GM12878 (cell line): ENCODE measurements around the gene LARGE1. TPM values are rescaled to one million over a fixed set of nuclear protein-coding genes. Genes with fewer than 3 reads are reported as not detected.

ENCODE experiments used
- ATAC-seq: fragments of 200-7000 bp; cut with Tn5 transposase; 3 replicates; pipeline ENCODE4 v1.9.1; 2020; ENCODE audit warnings: mild to moderate bottlenecking, moderate library complexity
- BruUV-seq: library from RNA; stranded (reverse); fragments of 400-500 nt; replicated peaks from 2 replicates; lab custom pipeline; 2021; lab: Mats Ljungman, UMichigan
- CTCF ChIA-PET: fragments of 300-600 bp; sonication (Branson Sonifier 250); formaldehyde crosslinking; extraction: SDS; loops from one replicate; lab custom pipeline; 2021; ENCODE audit warnings: inconsistent platforms; lab: Yijun Ruan, JAX
- POLR2A ChIA-PET: fragments of 350-600 bp; formaldehyde crosslinking; extraction: SDS; loops from one replicate; lab custom pipeline; 2021; ENCODE audit warnings: inconsistent platforms; lab: Charles Lee
- RAD21 ChIA-PET: fragments of 300-600 bp; sonication (Branson Sonifier 250); formaldehyde crosslinking; loops from one replicate; lab custom pipeline; 2023; ENCODE audit warnings: antibody characterized with exemption; ENCODE audit not compliant: unreplicated experiment; lab: Charles Lee
- SMC1A ChIA-PET: fragments of 300-600 bp; sonication (Branson Sonifier 250); formaldehyde crosslinking; loops from one replicate; lab custom pipeline; 2023; ENCODE audit not compliant: unreplicated experiment, uncharacterized antibody; lab: Charles Lee
- DNase-seq: peaks from one replicate; pipeline ENCODE4 v3.0.0-alpha.2; 2011; ENCODE audit warnings: low read depth, low spot score
- FAIRE-seq: peaks from 3 replicates; lab custom pipeline; 2011; peaks lifted over from hg19 to GRCh38; lab: Jason Lieb, UNC
- H2AFZ ChIP-seq: 2 replicates; pipeline ENCODE4 v1.6.0; 2011; ENCODE audit warnings: low read depth, low read length, control low read depth; ENCODE audit not compliant: control insufficient read depth
- H3K27ac ChIP-seq: 2 replicates; pipeline ENCODE4 v1.5.1; 2011; ENCODE audit warnings: control low read depth; ENCODE audit not compliant: control insufficient read depth, insufficient read depth
- H3K27me3 ChIP-seq, 2 experiments: replicated peaks in 1 of 2; 2 replicates each; pipeline versions ENCODE4 v1.6.0 to v1.6.1; 2011; ENCODE audit warnings: low read length in 1 of 2; ENCODE audit not compliant: control insufficient read depth in 2 of 2, insufficient read depth in 2 of 2
- H3K36me3 ChIP-seq, 2 experiments: 2 replicates each; pipeline ENCODE4 v1.5.1; 2011; ENCODE audit warnings: low read length in 1 of 2; ENCODE audit not compliant: control insufficient read depth in 2 of 2, insufficient read depth in 2 of 2
- H3K4me1 ChIP-seq: 2 replicates; pipeline ENCODE4 v1.6.1; 2011; ENCODE audit warnings: mild to moderate bottlenecking, low read length, moderate library complexity, mixed read lengths; ENCODE audit not compliant: control insufficient read depth, insufficient read depth
- H3K4me2 ChIP-seq: 2 replicates; pipeline ENCODE4 v1.6.0; 2011; ENCODE audit warnings: control low read depth; ENCODE audit not compliant: control insufficient read depth, insufficient read depth
- H3K4me3 ChIP-seq: fragments of 200-600 bp; sonication (generic); 2 replicates; pipeline ENCODE4 v1.5.1; 2016
- H3K79me2 ChIP-seq: 2 replicates; pipeline ENCODE4 v1.6.0; 2011; ENCODE audit warnings: low read length; ENCODE audit not compliant: control insufficient read depth, insufficient read depth
- H3K9ac ChIP-seq: 2 replicates; pipeline ENCODE4 v1.8.0; 2011; ENCODE audit warnings: low read length, control low read depth, mixed read lengths; ENCODE audit not compliant: control insufficient read depth, insufficient read depth
- H3K9me3 ChIP-seq: replicated peaks from 3 replicates; pipeline ENCODE4 v1.5.1; 2011; ENCODE audit warnings: mild to moderate bottlenecking, low read length; ENCODE audit not compliant: control insufficient read depth, insufficient read depth
- H4K20me1 ChIP-seq: 2 replicates; pipeline ENCODE4 v1.6.0; 2011; ENCODE audit not compliant: control insufficient read depth, insufficient read depth
- CHD4 ChIP-seq: fragments of 200-600 bp; sonication (generic); IDR thresholded peaks from 2 replicates; pipeline ENCODE4 v1.6.1; 2016; ENCODE audit warnings: mild to moderate bottlenecking
- ESRRA ChIP-seq: IDR thresholded peaks from 2 replicates; pipeline ENCODE4 v1.6.1; 2012; ENCODE audit warnings: mild to moderate bottlenecking, low read length, improper control_type of control experiment
- JUND ChIP-seq: IDR thresholded peaks from 2 replicates; pipeline ENCODE4 v1.6.1; 2012; ENCODE audit warnings: low read depth, mild to moderate bottlenecking, low read length, improper control_type of control experiment, moderate library complexity
- KAT2A ChIP-seq: conservative IDR thresholded peaks from 2 replicates; pipeline ENCODE4 v1.6.1; 2011; ENCODE audit warnings: low read depth, low read length; ENCODE audit not compliant: control insufficient read depth
- MYC ChIP-seq: IDR thresholded peaks from 2 replicates; pipeline ENCODE4 v1.6.1; 2011; ENCODE audit warnings: mild to moderate bottlenecking, low read length, moderate library complexity, inconsistent platforms; ENCODE audit not compliant: insufficient read depth, insufficient replicate concordance, insufficient read length, severe bottlenecking
- NR2F1 ChIP-seq: fragments of 450-650 bp; conservative IDR thresholded peaks from 2 replicates; pipeline ENCODE4 v1.6.1; 2017; ENCODE audit warnings: mild to moderate bottlenecking
- PAX5 ChIP-seq: IDR thresholded peaks from 2 replicates; pipeline ENCODE4 v1.6.1; 2011; ENCODE audit warnings: low read depth, low read length, borderline replicate concordance
- POLR2AphosphoS5 ChIP-seq: IDR thresholded peaks from 2 replicates; pipeline ENCODE4 v1.6.1; 2011; ENCODE audit warnings: mild to moderate bottlenecking, low read length, inconsistent platforms
- RUNX3 ChIP-seq: IDR thresholded peaks from 2 replicates; pipeline ENCODE4 v1.6.1; 2012; ENCODE audit warnings: low read length, inconsistent platforms
- SMC3 ChIP-seq: IDR thresholded peaks from 2 replicates; pipeline ENCODE4 v1.6.1; 2011; ENCODE audit warnings: low read length, improper control_type of control experiment, borderline replicate concordance
- TAF1 ChIP-seq: IDR thresholded peaks from 2 replicates; pipeline ENCODE4 v1.6.1; 2011; ENCODE audit warnings: mild to moderate bottlenecking, low read depth, low read length, borderline replicate concordance
- whole genome bisulfite sequencing: methylation state at CpG from one replicate; pipeline ENCODE4 v1.1.6; 2016; ENCODE audit warnings: low lambda C conversion rate; ENCODE audit not compliant: insufficient replicate concordance, insufficient coverage; ENCODE audit errors: missing lambda C conversion rate; 5-methylcytosine and 5-hydroxymethylcytosine counted together
- in situ Hi-C: fragments of 300-500 bp; cut with MboI; formaldehyde crosslinking; loops from 9 replicates; pipeline ENCODE4 v1.14.3; 2018; ENCODE audit warnings: mixed read lengths
- intact Hi-C: fragments of 100-400 bp; cut with micrococcal nuclease; formaldehyde crosslinking; loops from one replicate; pipeline ENCODE4 v1.14.2; 2022; ENCODE audit not compliant: unreplicated experiment
- polyA plus RNA-seq, 11 experiments: library from polyadenylated mRNA; depleted of rRNA in 4 of 11; unstranded in 6 of 11; stranded (reverse) in 5 of 11; fragments of >200 nt; fragmentation: Nextera tagmentation in 4 of 11; fragmentation: Illumina TruSeq in 1 of 11; extraction: Ambion mirVana in 4 of 11; extraction: Trizol in 1 of 11; gene quantifications; 1 replicate in 1 of 11; 2 replicates in 10 of 11; pipeline versions ENCODE4 v1.2.1 to v1.2.3, GENCODE V29; 2011 to 2016; ENCODE audit warnings: inconsistent platforms in 2 of 11, missing spikeins in 2 of 11, low read depth in 1 of 11
- total RNA-seq, 4 experiments: library from RNA; depleted of rRNA in 3 of 4; stranded (reverse); fragments of >200 nt in 3 of 4; fragmentation: Illumina TruSeq in 1 of 4; extraction: Trizol in 1 of 4; gene quantifications; 2 replicates each; pipeline versions ENCODE4 v1.2.1 to v1.2.3, GENCODE V29; 2013 to 2021
- TF ChIP-seq, protein P1 (sequence below): fragments of 450-650 bp; formaldehyde crosslinking; IDR thresholded peaks from 2 replicates; pipeline ENCODE4 v1.4.0; 2022; ENCODE audit warnings: mild to moderate bottlenecking, moderate library complexity
- TF ChIP-seq, protein P2 (sequence below): fragments of 450-650 bp; IDR thresholded peaks from 2 replicates; pipeline ENCODE4 v1.6.1; 2017; ENCODE audit warnings: mild to moderate bottlenecking, moderate library complexity

LARGE1 gene
- total and polyA plus RNA-seq, 10 of the 15 experiments (the other 5 are each of a cell fraction or from before 2014, with no cell fraction given) = 3.2 to 41.4 (median 17.3) TPM

DNA sequence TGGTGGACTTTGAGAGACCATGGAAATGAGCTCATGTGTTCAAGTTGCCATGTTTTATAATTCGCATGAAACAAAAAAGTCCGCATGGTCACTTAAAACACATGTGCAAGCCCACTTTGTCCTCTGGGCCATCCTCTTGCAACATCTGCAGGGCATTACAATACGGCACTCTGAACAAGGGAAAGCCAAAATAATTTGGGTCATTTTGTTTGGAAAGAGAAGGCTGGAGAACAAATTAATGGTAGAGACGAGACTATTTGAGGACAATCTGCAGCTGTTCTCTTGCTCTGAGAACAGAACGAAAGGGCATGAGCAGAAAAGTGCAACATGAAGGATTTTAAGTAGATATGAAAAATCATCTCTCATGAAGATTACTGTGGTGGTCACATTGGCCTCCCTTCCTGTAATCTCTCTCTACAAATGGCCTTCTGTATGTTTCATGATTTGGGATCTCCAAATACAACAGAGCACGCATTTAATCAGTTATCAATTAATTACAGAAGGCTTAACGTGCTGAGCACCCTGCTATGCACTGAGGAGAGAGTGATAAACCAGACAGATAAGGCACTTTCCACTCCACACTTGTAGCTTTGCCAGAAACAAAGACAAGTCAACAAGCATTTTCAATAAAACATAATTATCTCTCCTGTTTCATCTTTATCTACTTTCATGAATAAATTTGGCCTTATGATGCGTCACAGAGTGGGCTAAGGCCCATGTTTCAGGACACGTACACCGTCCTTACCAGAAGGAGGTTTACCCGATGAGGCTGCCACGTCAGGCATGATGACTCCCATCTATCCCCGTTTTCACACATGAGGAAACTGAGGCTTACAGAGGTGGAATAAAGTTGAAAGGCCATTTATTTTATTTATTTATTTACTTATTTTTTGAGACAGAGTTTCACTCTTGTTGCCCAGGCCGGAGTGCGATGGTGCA is 384.1 kb downstream of the LARGE1 start (continued):
- TF ChIP-seq, protein P1, sequence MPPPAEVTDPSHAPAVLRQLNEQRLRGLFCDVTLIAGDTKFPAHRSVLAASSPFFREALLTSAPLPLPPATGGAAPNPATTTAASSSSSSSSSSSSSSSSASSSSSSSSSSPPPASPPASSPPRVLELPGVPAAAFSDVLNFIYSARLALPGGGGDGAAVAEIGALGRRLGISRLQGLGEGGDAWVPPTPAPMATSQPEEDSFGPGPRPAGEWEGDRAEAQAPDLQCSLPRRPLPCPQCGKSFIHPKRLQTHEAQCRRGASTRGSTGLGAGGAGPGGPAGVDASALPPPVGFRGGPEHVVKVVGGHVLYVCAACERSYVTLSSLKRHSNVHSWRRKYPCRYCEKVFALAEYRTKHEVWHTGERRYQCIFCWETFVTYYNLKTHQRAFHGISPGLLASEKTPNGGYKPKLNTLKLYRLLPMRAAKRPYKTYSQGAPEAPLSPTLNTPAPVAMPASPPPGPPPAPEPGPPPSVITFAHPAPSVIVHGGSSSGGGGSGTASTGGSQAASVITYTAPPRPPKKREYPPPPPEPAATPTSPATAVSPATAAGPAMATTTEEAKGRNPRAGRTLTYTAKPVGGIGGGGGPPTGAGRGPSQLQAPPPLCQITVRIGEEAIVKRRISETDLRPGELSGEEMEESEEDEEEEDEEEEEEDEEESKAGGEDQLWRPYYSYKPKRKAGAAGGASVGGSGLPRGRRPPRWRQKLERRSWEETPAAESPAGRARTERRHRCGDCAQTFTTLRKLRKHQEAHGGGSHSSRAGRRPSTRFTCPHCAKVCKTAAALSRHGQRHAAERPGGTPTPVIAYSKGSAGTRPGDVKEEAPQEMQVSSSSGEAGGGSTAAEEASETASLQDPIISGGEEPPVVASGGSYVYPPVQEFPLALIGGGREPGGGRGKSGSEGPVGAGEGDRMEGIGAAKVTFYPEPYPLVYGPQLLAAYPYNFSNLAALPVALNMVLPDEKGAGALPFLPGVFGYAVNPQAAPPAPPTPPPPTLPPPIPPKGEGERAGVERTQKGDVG (CRISPR knock-in tag) = no peak
- TF ChIP-seq SMC3 (no peak), TAF1 (no peak), NR2F1 (no peak), ESRRA (no peak)

DNA sequence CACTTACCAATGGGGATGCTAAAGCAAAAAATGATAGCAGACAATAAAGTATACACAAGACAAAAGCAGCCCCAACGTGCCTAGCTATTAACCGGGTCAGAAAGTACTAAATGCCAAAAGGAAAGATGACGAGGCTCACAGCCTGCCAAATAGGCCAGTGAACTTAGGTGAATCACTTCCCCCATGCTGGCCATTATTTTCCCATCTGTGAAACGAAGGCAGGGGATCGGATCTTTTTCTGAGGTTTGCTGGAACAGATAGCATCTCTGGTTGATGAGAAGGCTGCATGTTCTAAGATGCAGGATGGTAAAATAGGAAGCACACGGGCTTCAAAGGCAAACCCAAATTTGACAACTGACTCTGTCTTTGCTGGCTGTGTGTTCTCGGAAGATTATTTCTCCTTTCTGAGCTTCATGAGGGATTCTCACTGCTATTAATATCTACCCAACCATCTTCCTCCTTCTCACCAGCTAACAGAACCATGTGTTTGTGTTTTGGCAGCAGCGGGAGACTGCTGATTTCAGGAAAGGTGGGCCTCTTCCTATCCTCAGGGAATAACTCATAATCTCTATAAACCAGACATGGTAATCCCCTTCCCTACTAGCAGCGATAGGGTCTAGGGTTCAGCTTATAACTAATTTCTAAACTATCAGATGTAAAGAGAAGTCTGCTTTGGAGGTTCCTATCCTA is 390.7 kb downstream of the LARGE1 start:
- H3K27me3 ChIP-seq = no peaks in the 10 kb centered on the region
- no TSS peak for BruUV-seq
- FAIRE-seq = no peak
- TF ChIP-seq, protein P2, sequence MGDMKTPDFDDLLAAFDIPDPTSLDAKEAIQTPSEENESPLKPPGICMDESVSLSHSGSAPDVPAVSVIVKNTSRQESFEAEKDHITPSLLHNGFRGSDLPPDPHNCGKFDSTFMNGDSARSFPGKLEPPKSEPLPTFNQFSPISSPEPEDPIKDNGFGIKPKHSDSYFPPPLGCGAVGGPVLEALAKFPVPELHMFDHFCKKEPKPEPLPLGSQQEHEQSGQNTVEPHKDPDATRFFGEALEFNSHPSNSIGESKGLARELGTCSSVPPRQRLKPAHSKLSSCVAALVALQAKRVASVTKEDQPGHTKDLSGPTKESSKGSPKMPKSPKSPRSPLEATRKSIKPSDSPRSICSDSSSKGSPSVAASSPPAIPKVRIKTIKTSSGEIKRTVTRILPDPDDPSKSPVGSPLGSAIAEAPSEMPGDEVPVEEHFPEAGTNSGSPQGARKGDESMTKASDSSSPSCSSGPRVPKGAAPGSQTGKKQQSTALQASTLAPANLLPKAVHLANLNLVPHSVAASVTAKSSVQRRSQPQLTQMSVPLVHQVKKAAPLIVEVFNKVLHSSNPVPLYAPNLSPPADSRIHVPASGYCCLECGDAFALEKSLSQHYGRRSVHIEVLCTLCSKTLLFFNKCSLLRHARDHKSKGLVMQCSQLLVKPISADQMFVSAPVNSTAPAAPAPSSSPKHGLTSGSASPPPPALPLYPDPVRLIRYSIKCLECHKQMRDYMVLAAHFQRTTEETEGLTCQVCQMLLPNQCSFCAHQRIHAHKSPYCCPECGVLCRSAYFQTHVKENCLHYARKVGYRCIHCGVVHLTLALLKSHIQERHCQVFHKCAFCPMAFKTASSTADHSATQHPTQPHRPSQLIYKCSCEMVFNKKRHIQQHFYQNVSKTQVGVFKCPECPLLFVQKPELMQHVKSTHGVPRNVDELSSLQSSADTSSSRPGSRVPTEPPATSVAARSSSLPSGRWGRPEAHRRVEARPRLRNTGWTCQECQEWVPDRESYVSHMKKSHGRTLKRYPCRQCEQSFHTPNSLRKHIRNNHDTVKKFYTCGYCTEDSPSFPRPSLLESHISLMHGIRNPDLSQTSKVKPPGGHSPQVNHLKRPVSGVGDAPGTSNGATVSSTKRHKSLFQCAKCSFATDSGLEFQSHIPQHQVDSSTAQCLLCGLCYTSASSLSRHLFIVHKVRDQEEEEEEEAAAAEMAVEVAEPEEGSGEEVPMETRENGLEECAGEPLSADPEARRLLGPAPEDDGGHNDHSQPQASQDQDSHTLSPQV = no peak
- no peak for TF ChIP-seq JUND
- no peak for TF ChIP-seq KAT2A
- TF ChIP-seq MYC = no peak
- no peak for TF ChIP-seq POLR2AphosphoS5
- no peak for TF ChIP-seq CHD4
- no peak for TF ChIP-seq RUNX3
- no peak for TF ChIP-seq PAX5

More for the DNA sequence above, 390.7 kb downstream of the LARGE1 start:
- Histone ChIP-seq H3K4me3 (no peak overlapping the region), H3K9ac (no peak overlapping the region), H3K79me2 (no peaks in the 10 kb centered on the region), H2AFZ (no peak overlapping the region), H3K9me3 (no peaks in the 10 kb centered on the region), H4K20me1 (no peaks in the 10 kb centered on the region), H3K4me1 (no peaks in the 10 kb centered on the region), H3K4me2 (no peak overlapping the region), H3K27ac (no peak overlapping the region), H3K36me3 (no peaks in the 10 kb centered on the region)
- intact Hi-C loops = no loop called here
- ChIA-PET POLR2A (no interaction called here), CTCF (interaction anchor here (1.0 to 2.8 kb wide), 5 partner anchors 8 to 227 kb away, joined by 3 to 11 read pairs (median 6); no protein-coding TSS in a partner anchor), RAD21 (interaction anchor here (0.8 to 1.0 kb wide), 2 partner anchors 9 to 45 kb away, joined by 3 read pairs; no protein-coding TSS in a partner anchor), SMC1A (interaction anchor here (0.6 to 3.2 kb wide), 6 partner anchors 8 to 52 kb away, joined by 3 to 11 read pairs (median 4); no protein-coding TSS in a partner anchor)
- DNase-seq = no peak
- ATAC-seq = no peak
- in situ Hi-C loops = no loop called here
- 86% methylated on average over 9 of the region's 9 CpGs for WGBS
